Activated T-helper 1 cell treated with anti-CD3 and anti-CD28 coated beads, Interleukin-12 subunit alpha, Interleukin-12 subunit beta, Interleukin-2, Interleukin-4 antibody, amounts not matched to agents 30 ng/mL and 10 ng/mL and 1 ng/mL, durations not matched to agents 14 hours and 24 hours and 36 hours (primary cell): Measurements from ENCODE around the gene SOX12. TPM values are rescaled to one million over a fixed set of nuclear protein-coding genes. Genes with fewer than 3 reads are reported as not detected.
A peak's percentile ranks its signal among the peaks of the same experiment; 100 is the strongest.
"Not testable (repeated sequence)": the region's sequence is repeated elsewhere in the genome, so short reads cannot be mapped to it uniquely, and the experiment has no call there.

Experiments used
- DNase-seq: peaks from one replicate; pipeline ENCODE4 v3.0.0; 2021; ENCODE audit warnings: low spot score
- H3K27ac Mint-ChIP-seq: one replicate; pipeline ENCODE4 v1.8.0; 2021; ENCODE audit warnings: mild to moderate bottlenecking, mixed read lengths
- H3K27me3 Mint-ChIP-seq: one replicate; pipeline ENCODE4 v1.8.0; 2022; ENCODE audit warnings: mild to moderate bottlenecking, moderate library complexity, mixed read lengths; ENCODE audit not compliant: insufficient read depth
- H3K36me3 Mint-ChIP-seq: one replicate; pipeline ENCODE4 v1.8.0; 2021; ENCODE audit warnings: low read depth, mixed read lengths
- H3K4me1 Mint-ChIP-seq: one replicate; pipeline ENCODE4 v1.8.0; 2021; ENCODE audit warnings: low read depth, mixed read lengths
- H3K4me3 Mint-ChIP-seq: one replicate; pipeline ENCODE4 v1.8.0; 2021; ENCODE audit warnings: mild to moderate bottlenecking, moderate library complexity, mixed read lengths
- H3K9me3 Mint-ChIP-seq: one replicate; pipeline ENCODE4 v1.8.0; 2021; ENCODE audit warnings: mixed read lengths
- intact Hi-C: fragments of 100-400 bp; cut with micrococcal nuclease; formaldehyde crosslinking; loops from one replicate; pipeline ENCODE4 v1.15.1; 2024
- total RNA-seq: library from RNA; stranded (reverse); gene quantifications from 2 replicates; pipeline ENCODE4 v1.2.3, GENCODE V29; 2022

Gene SOX12
- total RNA-seq, 1 donor from 2014 or later = 7.6 TPM

- Mint-ChIP-seq H3K36me3 (peaks cover 2% of the 10 kb centered on the region), H3K9me3 (peaks cover under 1% of the 10 kb centered on the region), H3K4me1 (peaks cover 25% of the 10 kb centered on the region), H3K4me3 (peak overlapping the region; percentile 92), H3K27ac (no peak overlapping the region), H3K27me3 (peaks cover 4% of the 10 kb centered on the region)
- no peak for DNase-seq
- intact Hi-C loops = loop anchor here (2.0 kb wide), 1 partner anchor 196 kb away; the partner anchor contains the start of gene CSNK2A1
Measured at GRCh38 chr20:347317-347639, 21.9 kb downstream of the SOX12 start.

DNA sequence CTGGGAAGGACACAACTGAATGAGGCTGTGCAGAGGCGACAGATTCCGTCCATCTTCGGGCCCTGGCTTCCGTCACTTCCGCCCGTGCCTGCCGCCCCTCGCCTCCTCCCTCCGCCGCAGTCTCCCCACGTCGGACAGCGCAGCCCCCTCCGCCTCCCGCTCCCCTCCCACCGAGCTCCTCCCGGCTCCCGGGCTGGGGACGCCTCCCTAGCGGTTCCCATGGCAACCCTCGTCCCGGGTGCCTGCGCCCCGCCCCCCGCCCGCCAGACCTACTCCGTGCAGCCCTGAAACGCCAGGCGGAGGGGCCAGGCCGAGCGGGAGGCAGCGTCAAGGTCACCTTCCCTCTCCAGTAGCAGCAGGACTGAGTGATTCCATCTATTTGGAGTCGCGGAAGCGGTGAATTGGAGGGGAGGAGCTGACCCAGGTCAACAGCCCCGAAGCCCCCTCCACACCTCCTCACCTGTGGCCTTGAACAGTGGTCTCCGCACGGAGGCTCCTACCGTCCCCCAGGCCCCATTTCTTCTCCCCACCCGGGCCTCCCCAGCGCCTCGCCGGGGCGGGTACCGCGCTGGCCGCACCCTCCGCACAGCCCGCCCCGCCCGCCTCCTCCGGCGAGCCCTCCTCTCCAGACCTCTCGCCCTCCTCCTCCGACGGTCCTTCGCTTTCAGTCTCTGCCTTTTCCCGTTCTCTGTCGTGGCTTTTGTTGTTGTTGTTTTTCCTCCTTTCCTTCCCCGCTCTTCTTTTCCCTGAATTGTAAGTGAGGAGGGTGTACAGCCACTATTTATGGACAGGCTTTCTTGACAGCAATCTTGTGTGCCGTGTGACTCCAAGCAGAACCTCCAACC lies 22.5 kb downstream of the SOX12 start:
- Mint-ChIP-seq H3K27ac (peak overlapping the region; percentile 79), H3K36me3 (peaks cover 2% of the 10 kb centered on the region), H3K4me1 (peaks cover 25% of the 10 kb centered on the region), H3K27me3 (peaks cover 4% of the 10 kb centered on the region), H3K4me3 (peak overlapping the region; percentile 92), H3K9me3 (no peaks in the 10 kb centered on the region)
- intact Hi-C loops = loop anchor here (1.0 to 2.0 kb wide), 2 partner anchors 18 to 195 kb away; partner anchors contain the start of gene CSNK2A1
- DNase-seq = peak; percentile 56

DNA sequence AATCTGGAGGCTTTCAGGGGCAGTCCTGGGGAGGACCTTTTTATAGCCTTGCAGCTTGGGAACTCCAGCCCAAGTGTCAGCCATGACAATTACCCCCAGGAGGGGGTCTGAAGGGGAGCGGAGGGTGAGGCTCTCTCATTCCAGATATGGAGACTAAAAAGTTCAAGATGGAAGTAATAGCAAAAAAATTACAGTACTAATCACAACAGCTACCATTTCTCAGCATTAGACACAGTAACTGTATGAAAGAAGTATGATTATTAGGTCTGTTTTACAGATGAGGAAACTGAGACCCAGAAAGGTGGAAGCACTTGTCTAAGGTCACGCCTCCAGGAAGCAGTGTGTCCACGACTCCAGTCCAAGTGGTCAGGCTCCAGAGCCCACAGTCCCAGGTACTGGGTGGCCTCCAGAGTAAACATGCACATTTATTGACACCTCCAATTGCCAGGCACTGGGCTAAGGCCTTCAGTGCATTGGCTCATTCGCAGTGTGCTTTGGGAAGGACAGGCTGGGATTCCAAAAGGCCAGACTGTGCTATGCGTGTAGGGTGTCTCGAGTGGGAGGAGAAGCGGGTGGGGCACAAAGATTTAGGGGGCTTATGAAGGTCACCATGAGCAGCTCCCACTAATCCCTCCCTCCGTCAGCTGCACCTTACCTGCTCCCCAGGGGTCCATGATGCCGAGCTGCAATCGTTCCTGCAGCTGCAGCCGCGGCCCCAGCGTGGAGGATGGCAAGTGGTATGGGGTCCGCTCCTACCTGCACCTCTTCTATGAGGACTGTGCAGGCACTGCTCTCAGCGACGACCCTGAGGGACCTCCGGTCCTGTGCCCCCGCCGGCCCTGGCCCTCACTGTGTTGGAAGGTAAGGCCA lies 23.9 kb downstream of the SOX12 start:
- peaks cover 25% of the 10 kb centered on the region for H3K4me1 Mint-ChIP-seq
- peaks cover 4% of the 10 kb centered on the region for H3K27me3 Mint-ChIP-seq
- H3K36me3 Mint-ChIP-seq = peaks cover 2% of the 10 kb centered on the region
- DNase-seq = no peak
- intact Hi-C loops = loop anchor here (1.0 kb wide), 1 partner anchor 19 kb away; no protein-coding TSS in a partner anchor
- H3K9me3 Mint-ChIP-seq = no peaks in the 10 kb centered on the region
- H3K27ac Mint-ChIP-seq = no peak overlapping the region
- no peak overlapping the region for H3K4me3 Mint-ChIP-seq

GRCh38 chr20:353166-353565 lies 27.8 kb downstream of the SOX12 start:
- intact Hi-C loops = no loop called here
- no peaks in the 10 kb centered on the region for H3K9me3 Mint-ChIP-seq
- no peaks in the 10 kb centered on the region for H3K36me3 Mint-ChIP-seq
- no peak for DNase-seq
- peaks cover 23% of the 10 kb centered on the region for H3K4me1 Mint-ChIP-seq
- no peaks in the 10 kb centered on the region for H3K27me3 Mint-ChIP-seq
- H3K4me3 Mint-ChIP-seq = no peak overlapping the region
- H3K27ac Mint-ChIP-seq = no peak overlapping the region

- Mint-ChIP-seq H3K27ac (no peak overlapping the region), H3K36me3 (no peaks in the 10 kb centered on the region), H3K27me3 (no peaks in the 10 kb centered on the region), H3K4me1 (peaks cover 18% of the 10 kb centered on the region), H3K4me3 (no peak overlapping the region), H3K9me3 (no peaks in the 10 kb centered on the region)
- intact Hi-C loops = loop anchor here (1.0 kb wide), 6 partner anchors 27 to 313 kb away; no protein-coding TSS in a partner anchor
- peak; percentile 77 for DNase-seq
Measured at GRCh38 chr20:354298-354977, 29.1 kb downstream of the SOX12 start.

GRCh38 chr20:356154-356553 lies 30.8 kb downstream of the SOX12 start:
- H3K36me3 Mint-ChIP-seq, H3K27ac Mint-ChIP-seq, H3K27me3 Mint-ChIP-seq, intact Hi-C loops, H3K4me3 Mint-ChIP-seq, DNase-seq, H3K9me3 Mint-ChIP-seq: not testable (repeated sequence)
- peaks cover 17% of the 10 kb centered on the region for H3K4me1 Mint-ChIP-seq

GRCh38 chr20:356745-357144 lies 31.4 kb downstream of the SOX12 start:
- H3K36me3 Mint-ChIP-seq = no peaks in the 10 kb centered on the region
- no peak for DNase-seq
- no peaks in the 10 kb centered on the region for H3K27me3 Mint-ChIP-seq
- H3K9me3 Mint-ChIP-seq = no peaks in the 10 kb centered on the region
- H3K4me1 Mint-ChIP-seq = peaks cover 12% of the 10 kb centered on the region
- H3K4me3 Mint-ChIP-seq = no peak overlapping the region
- intact Hi-C loops = no loop called here
- H3K27ac Mint-ChIP-seq = no peak overlapping the region

- H3K36me3 Mint-ChIP-seq = no peaks in the 10 kb centered on the region
- intact Hi-C loops = no loop called here
- no peak for DNase-seq
- no peak overlapping the region for H3K4me3 Mint-ChIP-seq
- no peak overlapping the region for H3K27ac Mint-ChIP-seq
- no peaks in the 10 kb centered on the region for H3K9me3 Mint-ChIP-seq
- H3K27me3 Mint-ChIP-seq = no peaks in the 10 kb centered on the region
- peaks cover 14% of the 10 kb centered on the region for H3K4me1 Mint-ChIP-seq
Measured at GRCh38 chr20:358891-359555, 33.7 kb downstream of the SOX12 start.

GRCh38 chr20:361561-361960 lies 36.2 kb downstream of the SOX12 start:
- intact Hi-C loops = no loop called here
- H3K27ac Mint-ChIP-seq = no peak overlapping the region
- H3K4me3 Mint-ChIP-seq = no peak overlapping the region
- peaks cover 29% of the 10 kb centered on the region for H3K4me1 Mint-ChIP-seq
- peaks cover 4% of the 10 kb centered on the region for H3K36me3 Mint-ChIP-seq
- no peaks in the 10 kb centered on the region for H3K27me3 Mint-ChIP-seq
- no peak for DNase-seq
- H3K9me3 Mint-ChIP-seq = no peaks in the 10 kb centered on the region

- peak overlapping the region; percentile 62 for H3K27ac Mint-ChIP-seq
- peaks cover 4% of the 10 kb centered on the region for H3K36me3 Mint-ChIP-seq
- H3K4me3 Mint-ChIP-seq = no peak overlapping the region
- no peaks in the 10 kb centered on the region for H3K9me3 Mint-ChIP-seq
- H3K27me3 Mint-ChIP-seq = no peaks in the 10 kb centered on the region
- intact Hi-C loops = no loop called here
- DNase-seq = no peak
- peaks cover 36% of the 10 kb centered on the region for H3K4me1 Mint-ChIP-seq
Measured at GRCh38 chr20:362271-363254, 37.2 kb downstream of the SOX12 start.

DNA sequence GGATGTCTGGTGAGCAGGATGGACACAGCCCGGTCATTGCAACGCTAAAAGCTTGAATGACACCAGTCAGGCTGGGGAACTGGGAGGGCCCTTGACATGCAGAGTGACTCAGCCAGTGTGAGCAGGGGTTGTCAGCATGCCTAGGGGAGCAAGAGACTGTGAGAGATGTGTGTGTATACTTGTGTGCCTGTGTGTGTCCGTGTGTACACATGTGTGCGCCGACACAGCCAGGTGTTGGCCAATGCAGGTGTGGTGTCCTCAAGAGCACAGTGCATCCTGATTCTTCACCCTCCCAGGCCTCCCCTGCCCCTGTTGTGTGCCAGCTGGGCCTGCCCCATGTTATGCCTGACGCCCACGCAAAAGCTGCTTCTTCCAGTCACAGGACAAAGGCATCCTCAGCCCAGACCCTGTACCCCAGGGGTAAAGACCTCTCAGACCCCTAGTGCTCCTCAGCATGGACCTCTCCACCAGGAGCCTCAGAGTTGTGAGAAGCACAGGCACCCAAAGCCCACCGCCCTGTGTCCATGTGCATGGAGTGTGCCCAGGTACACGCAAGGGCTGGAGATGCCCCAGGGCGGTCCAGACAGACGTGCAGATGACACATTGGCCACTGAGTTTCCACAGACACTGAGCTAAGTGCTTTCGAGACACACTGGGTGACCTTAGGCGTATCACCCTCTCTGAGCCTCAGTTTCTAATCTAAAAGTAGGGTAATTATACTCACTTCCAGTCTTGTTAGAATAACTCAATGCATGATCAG lies 38.1 kb downstream of the SOX12 start:
- intact Hi-C loops = no loop called here
- no peak overlapping the region for H3K4me3 Mint-ChIP-seq
- H3K27ac Mint-ChIP-seq = no peak overlapping the region
- no peak for DNase-seq
- no peaks in the 10 kb centered on the region for H3K9me3 Mint-ChIP-seq
- H3K27me3 Mint-ChIP-seq = no peaks in the 10 kb centered on the region
- peaks cover 39% of the 10 kb centered on the region for H3K4me1 Mint-ChIP-seq
- H3K36me3 Mint-ChIP-seq = peaks cover 4% of the 10 kb centered on the region
